Measurements from ENCODE around the gene RAB3GAP2.
"Not testable (repeated sequence)": the region's sequence is repeated elsewhere in the genome, so short reads cannot be mapped to it uniquely, and the experiment has no call there.

The RAB3GAP2 gene

GRCh38 chr1:220139966-220140365, 132.3 kb downstream of the RAB3GAP2 start:
- DNase-seq (ENCODE audit: low spot score): no peak

DNA sequence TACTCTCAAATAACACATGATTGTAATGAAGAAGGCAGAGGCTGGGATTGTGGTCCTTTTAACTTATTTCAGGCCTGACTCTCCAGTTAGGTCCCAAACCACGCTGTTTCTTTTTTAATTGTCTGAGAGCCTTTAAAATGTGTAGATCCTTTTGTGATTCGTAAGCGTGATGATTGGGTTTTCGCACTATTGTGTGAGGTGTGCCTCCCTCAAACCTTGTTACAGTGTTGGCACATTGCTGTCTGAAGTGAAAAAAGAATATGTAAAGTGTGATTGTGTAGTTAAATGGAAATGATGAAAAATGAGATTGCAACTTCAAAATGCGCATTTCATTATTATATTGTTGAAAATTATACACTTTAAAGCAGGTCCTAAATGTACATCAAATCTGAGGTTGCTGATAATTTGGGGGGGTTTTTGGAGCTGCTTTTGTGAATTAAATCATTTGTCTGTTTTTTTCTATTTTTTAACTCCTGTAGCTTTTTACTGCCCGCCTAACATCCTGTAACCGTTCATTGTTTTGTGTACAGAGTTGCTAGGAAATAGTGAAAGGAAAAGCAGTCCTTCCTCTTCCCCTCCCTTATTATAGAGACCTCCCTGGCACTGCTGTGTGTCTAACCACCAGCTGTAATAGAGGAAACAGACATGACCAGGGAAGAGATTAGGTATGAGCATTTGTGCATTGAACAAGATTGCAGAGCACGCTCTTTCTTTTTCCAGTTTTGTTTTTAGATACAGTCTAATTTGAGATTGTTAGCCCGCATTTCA, 135.1 kb downstream of the RAB3GAP2 start:
- DNase-seq (ENCODE audit: low spot score): peak; percentile 14

- no peak for DNase-seq (ENCODE audit: low spot score)
Observed at GRCh38 chr1:220135755-220136154, 136.5 kb downstream of the RAB3GAP2 start.

GRCh38 chr1:220129479-220130210, 142.6 kb downstream of the RAB3GAP2 start:
- DNase-seq (ENCODE audit: low spot score): no peak

- no peak for DNase-seq (ENCODE audit: low spot score)
Observed at GRCh38 chr1:220127076-220127475, 145.2 kb downstream of the RAB3GAP2 start.

- DNase-seq (ENCODE audit: low spot score): no peak
Observed at GRCh38 chr1:220124542-220124941, 147.7 kb downstream of the RAB3GAP2 start.

DNA sequence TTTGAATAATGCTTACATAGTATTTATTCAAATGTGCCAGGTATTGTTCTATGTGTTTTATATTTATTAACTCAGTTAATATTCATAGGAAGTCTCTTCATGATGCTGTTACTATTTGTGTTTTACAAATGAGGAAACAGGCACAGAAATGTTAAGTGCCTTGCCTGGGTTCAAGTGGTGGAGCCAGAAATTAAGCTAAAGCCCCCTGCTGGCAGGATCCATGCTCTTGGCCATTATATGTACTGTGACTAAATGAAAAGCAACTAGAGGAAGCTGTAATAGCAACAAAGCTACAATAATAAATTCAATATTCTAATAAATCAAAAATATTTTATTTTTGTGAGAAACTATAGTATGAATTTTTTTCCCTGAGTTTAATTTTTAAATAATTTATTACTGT, 148.4 kb downstream of the RAB3GAP2 start:
- no peak for DNase-seq (ENCODE audit: low spot score)

GRCh38 chr1:220123066-220123465, 149.2 kb downstream of the RAB3GAP2 start:
- DNase-seq (ENCODE audit: low spot score): no peak

DNA sequence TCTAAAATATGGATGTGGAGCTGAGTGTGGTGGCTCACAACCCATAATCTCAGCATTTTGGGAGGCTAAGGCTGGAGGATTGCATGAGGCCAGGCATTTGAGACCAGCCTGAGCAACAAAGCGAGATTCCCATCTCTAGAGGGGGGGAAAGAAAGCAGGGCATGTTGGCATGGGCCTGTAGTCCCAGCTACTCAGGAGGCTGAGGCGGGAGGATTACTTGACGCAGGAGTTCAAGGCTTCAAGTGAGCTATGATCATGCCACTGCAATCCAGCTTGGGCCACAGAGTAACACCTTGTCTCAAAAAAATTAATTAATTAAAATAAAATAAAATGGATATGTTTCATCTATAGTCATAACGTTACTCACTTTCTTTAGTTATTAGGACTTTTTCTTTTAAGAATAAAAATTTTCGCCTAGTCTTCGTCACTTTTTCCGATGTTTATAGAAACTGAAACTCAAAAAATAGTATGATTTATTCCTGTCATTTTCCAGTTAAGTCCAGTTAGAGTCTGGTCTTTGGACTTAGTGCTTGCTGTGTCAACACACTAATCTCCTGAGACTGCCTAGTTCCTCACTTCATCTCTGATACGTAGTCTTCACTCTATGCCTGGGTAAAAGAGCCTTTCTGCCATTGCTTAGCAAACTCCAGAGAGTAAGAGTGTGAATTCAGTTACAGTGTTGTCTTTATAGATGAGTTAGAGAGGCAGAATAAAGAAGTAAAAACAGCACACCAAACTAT, 150.3 kb downstream of the RAB3GAP2 start:
- no peak for DNase-seq (ENCODE audit: low spot score)

- DNase-seq (ENCODE audit: low spot score): no peak
Observed at GRCh38 chr1:220119043-220119512, 153.2 kb downstream of the RAB3GAP2 start.

GRCh38 chr1:220113136-220113695, 159.0 kb downstream of the RAB3GAP2 start:
- peak; percentile 43 for DNase-seq (ENCODE audit: low spot score)

- not testable (repeated sequence) for DNase-seq (ENCODE audit: low spot score)
Observed at GRCh38 chr1:220112600-220112999, 159.7 kb downstream of the RAB3GAP2 start.

GRCh38 chr1:220110473-220110872, 161.8 kb downstream of the RAB3GAP2 start:
- DNase-seq (ENCODE audit: low spot score): not testable (repeated sequence)

GRCh38 chr1:220099826-220100225, 172.4 kb downstream of the RAB3GAP2 start:
- DNase-seq (ENCODE audit: low spot score): no peak
